Measurements from ENCODE around the gene SIN3A. TPM values are rescaled to one million over a fixed set of nuclear protein-coding genes. Genes with fewer than 3 reads are reported as not detected.

Gene SIN3A
- total and polyA plus RNA-seq, 2 experiments from 2014 or later, result 19.2 to 41.1 TPM

DNA sequence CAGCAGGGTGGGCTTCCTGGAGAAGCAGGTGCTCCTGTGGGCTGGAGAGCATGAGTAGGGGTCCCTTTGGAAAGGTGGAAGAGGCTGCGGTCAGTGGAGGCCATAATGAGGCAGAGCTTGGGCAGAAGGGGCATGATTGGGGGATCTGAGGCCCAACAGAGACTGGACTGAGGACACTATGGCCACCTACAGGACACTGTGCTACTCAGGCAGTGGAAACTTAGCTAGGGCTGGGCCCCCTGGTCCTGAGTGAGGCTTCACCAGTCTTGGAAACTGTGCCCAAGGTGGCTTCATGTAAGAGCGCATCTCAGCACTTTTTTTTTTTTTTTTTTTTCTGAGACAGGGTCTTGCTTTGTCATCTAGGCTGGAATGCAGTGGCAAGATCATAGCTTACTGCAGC, 121.9 kb downstream of the SIN3A start:
- DNase-seq (ENCODE audit: low read depth in 1 of 2, low spot score in 1 of 2), result no peak
- no peak overlapping the region for H3K4me3 ChIP-seq
- H3K4me1 ChIP-seq (ENCODE audit: low read depth), result no peaks in the 10 kb centered on the region
- no peaks in the 10 kb centered on the region for H3K36me3 ChIP-seq
- no peak for TF ChIP-seq CTCF (IDR thresholded peaks at IDR 0.05; ENCODE audit: low read depth, low read length)
- H3K27ac ChIP-seq, result no peak overlapping the region
- no peaks in the 10 kb centered on the region for H3K9me3 ChIP-seq (ENCODE audit: low read depth)
- no peaks in the 10 kb centered on the region for H3K27me3 ChIP-seq

GRCh38 chr15:75328493-75329314, 122.8 kb downstream of the SIN3A start:
- no peak for DNase-seq (ENCODE audit: low read depth in 1 of 2, low spot score in 1 of 2)
- Histone ChIP-seq H3K27me3 (no peaks in the 10 kb centered on the region), H3K27ac (no peak overlapping the region), H3K36me3 (no peaks in the 10 kb centered on the region), H3K4me3 (no peak overlapping the region), H3K9me3 (ENCODE audit: low read depth) (no peaks in the 10 kb centered on the region), H3K4me1 (ENCODE audit: low read depth) (no peaks in the 10 kb centered on the region)
- TF ChIP-seq CTCF (IDR thresholded peaks at IDR 0.05; ENCODE audit: low read depth, low read length), result no peak

GRCh38 chr15:75327491-75327890, 124.0 kb downstream of the SIN3A start:
- no peak for TF ChIP-seq CTCF (IDR thresholded peaks at IDR 0.05; ENCODE audit: low read depth, low read length)
- H3K27me3 ChIP-seq, result no peaks in the 10 kb centered on the region
- H3K9me3 ChIP-seq (ENCODE audit: low read depth), result no peaks in the 10 kb centered on the region
- no peaks in the 10 kb centered on the region for H3K36me3 ChIP-seq
- no peak for DNase-seq (ENCODE audit: low read depth in 1 of 2, low spot score in 1 of 2)
- no peak overlapping the region for H3K27ac ChIP-seq
- H3K4me1 ChIP-seq (ENCODE audit: low read depth), result no peaks in the 10 kb centered on the region
- H3K4me3 ChIP-seq, result no peak overlapping the region

DNA sequence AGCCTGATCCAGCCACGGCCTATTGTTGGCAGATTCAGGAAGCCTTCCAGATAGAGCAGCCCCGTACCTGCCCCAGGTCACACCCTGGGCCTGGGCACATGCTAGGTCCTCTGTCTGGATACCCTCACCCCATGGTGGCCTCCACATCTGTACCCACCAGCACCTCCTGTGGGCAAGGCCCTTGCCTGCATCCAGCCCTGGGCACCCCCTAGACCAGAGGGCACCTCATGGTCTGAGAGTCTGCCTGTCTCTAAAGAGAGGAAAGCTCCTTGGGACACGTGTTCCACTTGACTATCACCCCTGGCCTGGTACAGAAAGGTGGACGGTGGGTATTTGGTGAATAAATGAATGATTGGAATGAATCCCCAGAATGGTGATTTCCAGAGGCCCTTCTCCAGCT, 124.5 kb downstream of the SIN3A start:
- no peak for TF ChIP-seq CTCF (IDR thresholded peaks at IDR 0.05; ENCODE audit: low read depth, low read length)
- Histone ChIP-seq H3K36me3 (no peaks in the 10 kb centered on the region), H3K9me3 (ENCODE audit: low read depth) (no peaks in the 10 kb centered on the region), H3K4me1 (ENCODE audit: low read depth) (no peaks in the 10 kb centered on the region), H3K27ac (no peak overlapping the region), H3K4me3 (no peak overlapping the region), H3K27me3 (no peaks in the 10 kb centered on the region)
- DNase-seq (ENCODE audit: low read depth in 1 of 2, low spot score in 1 of 2), result no peak

DNA sequence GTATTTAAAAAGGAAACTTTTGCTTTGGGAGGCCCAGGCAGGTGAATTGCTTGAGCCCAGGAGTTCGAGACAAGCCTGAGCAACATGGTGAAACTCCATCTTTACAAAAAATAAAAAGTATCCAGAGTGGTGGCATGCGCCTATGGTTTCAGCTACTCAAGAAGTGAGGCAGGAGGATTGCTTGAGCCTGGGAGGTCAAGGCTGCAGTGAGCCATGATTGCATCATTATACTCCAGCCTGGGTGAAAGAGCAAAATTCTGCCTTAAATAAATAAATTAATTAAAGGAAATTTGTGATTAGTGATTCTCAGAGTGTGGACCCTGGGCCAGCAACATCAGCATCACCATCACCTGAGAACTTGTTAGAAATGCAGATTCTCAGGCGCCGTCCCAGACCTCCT, 125.6 kb downstream of the SIN3A start:
- no peaks in the 10 kb centered on the region for H3K27me3 ChIP-seq
- H3K36me3 ChIP-seq, result no peaks in the 10 kb centered on the region
- no peak for DNase-seq (ENCODE audit: low read depth in 1 of 2, low spot score in 1 of 2)
- H3K4me1 ChIP-seq (ENCODE audit: low read depth), result no peaks in the 10 kb centered on the region
- no peak for TF ChIP-seq CTCF (IDR thresholded peaks at IDR 0.05; ENCODE audit: low read depth, low read length)
- H3K9me3 ChIP-seq (ENCODE audit: low read depth), result no peaks in the 10 kb centered on the region
- H3K4me3 ChIP-seq, result no peak overlapping the region
- H3K27ac ChIP-seq, result no peak overlapping the region
